Effector memory CD4-positive, alpha-beta T cell (primary cell): Measurements from ENCODE around the gene TMBIM1.

ENCODE experiments used
- DNase-seq, 3 donors: peaks; one replicate each; pipeline ENCODE4 v3.0.0-alpha.2; 2020
- H3K27ac ChIP-seq: 2 replicates; pipeline ENCODE4 v1.7.0; 2013; ENCODE audit warnings: mild to moderate bottlenecking, low read length, moderate library complexity; ENCODE audit not compliant: insufficient read depth, poor library complexity, severe bottlenecking
- H3K27me3 ChIP-seq: replicated peaks from 2 replicates; pipeline ENCODE4 v1.7.0; 2013; ENCODE audit warnings: mild to moderate bottlenecking, low read length; ENCODE audit not compliant: insufficient read depth, control insufficient read depth, poor library complexity, severe bottlenecking
- H3K36me3 ChIP-seq: 2 replicates; pipeline ENCODE4 v1.7.0; 2013; ENCODE audit warnings: mild to moderate bottlenecking, low read length, moderate library complexity; ENCODE audit not compliant: control insufficient read depth, insufficient read depth
- H3K4me1 ChIP-seq: 2 replicates; pipeline ENCODE4 v1.7.0; 2013; ENCODE audit warnings: low read length, mild to moderate bottlenecking; ENCODE audit not compliant: control insufficient read depth, insufficient read depth, poor library complexity, severe bottlenecking
- H3K4me3 ChIP-seq: 2 replicates; pipeline ENCODE4 v1.7.0; 2013; ENCODE audit warnings: low read length, low read depth, mild to moderate bottlenecking; ENCODE audit not compliant: insufficient read depth, poor library complexity, severe bottlenecking
- H3K9me3 ChIP-seq: 2 replicates; pipeline ENCODE4 v1.7.0; 2013; ENCODE audit warnings: mild to moderate bottlenecking, low read length, moderate library complexity; ENCODE audit not compliant: control insufficient read depth

Gene TMBIM1

GRCh38 chr2:218328294-218328693 lies 36.0 kb upstream of the TMBIM1 start:
- Histone ChIP-seq H3K27me3 (no peaks in the 10 kb centered on the region), H3K4me1 (peaks cover 5% of the 10 kb centered on the region), H3K9me3 (no peaks in the 10 kb centered on the region), H3K36me3 (no peaks in the 10 kb centered on the region), H3K27ac (no peak overlapping the region), H3K4me3 (no peak overlapping the region)
- DNase-seq: no peak

- no peak overlapping the region for H3K4me3 ChIP-seq
- H3K9me3 ChIP-seq: no peaks in the 10 kb centered on the region
- no peak overlapping the region for H3K27ac ChIP-seq
- H3K27me3 ChIP-seq: no peaks in the 10 kb centered on the region
- peaks cover 5% of the 10 kb centered on the region for H3K4me1 ChIP-seq
- no peaks in the 10 kb centered on the region for H3K36me3 ChIP-seq
- no peak for DNase-seq
Observed at GRCh38 chr2:218327451-218328210, 35.3 kb upstream of the TMBIM1 start.

- H3K27ac ChIP-seq: no peak overlapping the region
- H3K27me3 ChIP-seq: no peaks in the 10 kb centered on the region
- H3K4me3 ChIP-seq: no peak overlapping the region
- H3K9me3 ChIP-seq: no peaks in the 10 kb centered on the region
- peaks cover 5% of the 10 kb centered on the region for H3K4me1 ChIP-seq
- no peaks in the 10 kb centered on the region for H3K36me3 ChIP-seq
- DNase-seq: no peak
Observed at GRCh38 chr2:218326315-218326714, 34.0 kb upstream of the TMBIM1 start.

GRCh38 chr2:218325566-218326160 lies 33.4 kb upstream of the TMBIM1 start:
- no peak overlapping the region for H3K27ac ChIP-seq
- H3K4me1 ChIP-seq: peaks cover 5% of the 10 kb centered on the region
- no peak overlapping the region for H3K4me3 ChIP-seq
- no peak for DNase-seq
- H3K27me3 ChIP-seq: no peaks in the 10 kb centered on the region
- no peaks in the 10 kb centered on the region for H3K36me3 ChIP-seq
- no peaks in the 10 kb centered on the region for H3K9me3 ChIP-seq

GRCh38 chr2:218323526-218324472 lies 31.5 kb upstream of the TMBIM1 start:
- H3K27me3 ChIP-seq: no peaks in the 10 kb centered on the region

GRCh38 chr2:218322768-218323525 lies 30.6 kb upstream of the TMBIM1 start:
- peak; percentile 25 to 45 (median 39) for DNase-seq
- no peaks in the 10 kb centered on the region for H3K36me3 ChIP-seq
- H3K4me1 ChIP-seq: peaks cover 5% of the 10 kb centered on the region
- no peaks in the 10 kb centered on the region for H3K27me3 ChIP-seq
- no peak overlapping the region for H3K27ac ChIP-seq
- peak overlapping the region; percentile 56 for H3K4me3 ChIP-seq
- no peaks in the 10 kb centered on the region for H3K9me3 ChIP-seq

More at GRCh38 chr2:218323526-218324472, 31.5 kb upstream of the TMBIM1 start:
- H3K27ac ChIP-seq: no peak overlapping the region
- peak overlapping the region; percentile 56 for H3K4me3 ChIP-seq
- H3K36me3 ChIP-seq: no peaks in the 10 kb centered on the region
- peaks cover 5% of the 10 kb centered on the region for H3K4me1 ChIP-seq
- no peaks in the 10 kb centered on the region for H3K9me3 ChIP-seq
- DNase-seq: no peak

GRCh38 chr2:218320704-218321336 lies 28.5 kb upstream of the TMBIM1 start:
- Histone ChIP-seq H3K36me3 (no peaks in the 10 kb centered on the region), H3K27ac (no peak overlapping the region), H3K9me3 (no peaks in the 10 kb centered on the region), H3K4me1 (peaks cover 18% of the 10 kb centered on the region), H3K27me3 (no peaks in the 10 kb centered on the region), H3K4me3 (no peak overlapping the region)
- no peak for DNase-seq

- H3K4me1 ChIP-seq: peaks cover 24% of the 10 kb centered on the region
- H3K36me3 ChIP-seq: no peaks in the 10 kb centered on the region
- no peaks in the 10 kb centered on the region for H3K9me3 ChIP-seq
- H3K27me3 ChIP-seq: no peaks in the 10 kb centered on the region
- DNase-seq: no peak
- H3K4me3 ChIP-seq: no peak overlapping the region
- H3K27ac ChIP-seq: no peak overlapping the region
Observed at GRCh38 chr2:218319813-218320365, 27.6 kb upstream of the TMBIM1 start.

GRCh38 chr2:218318241-218318640 lies 25.9 kb upstream of the TMBIM1 start:
- no peak overlapping the region for H3K27ac ChIP-seq
- peaks cover 19% of the 10 kb centered on the region for H3K4me1 ChIP-seq
- DNase-seq: no peak
- H3K9me3 ChIP-seq: no peaks in the 10 kb centered on the region
- H3K27me3 ChIP-seq: no peaks in the 10 kb centered on the region
- no peaks in the 10 kb centered on the region for H3K36me3 ChIP-seq
- no peak overlapping the region for H3K4me3 ChIP-seq
